ENCODE measurements around the gene PKDREJ. TPM values are rescaled to one million over a fixed set of nuclear protein-coding genes. Genes with fewer than 3 reads are reported as not detected.

The PKDREJ gene, protein sequence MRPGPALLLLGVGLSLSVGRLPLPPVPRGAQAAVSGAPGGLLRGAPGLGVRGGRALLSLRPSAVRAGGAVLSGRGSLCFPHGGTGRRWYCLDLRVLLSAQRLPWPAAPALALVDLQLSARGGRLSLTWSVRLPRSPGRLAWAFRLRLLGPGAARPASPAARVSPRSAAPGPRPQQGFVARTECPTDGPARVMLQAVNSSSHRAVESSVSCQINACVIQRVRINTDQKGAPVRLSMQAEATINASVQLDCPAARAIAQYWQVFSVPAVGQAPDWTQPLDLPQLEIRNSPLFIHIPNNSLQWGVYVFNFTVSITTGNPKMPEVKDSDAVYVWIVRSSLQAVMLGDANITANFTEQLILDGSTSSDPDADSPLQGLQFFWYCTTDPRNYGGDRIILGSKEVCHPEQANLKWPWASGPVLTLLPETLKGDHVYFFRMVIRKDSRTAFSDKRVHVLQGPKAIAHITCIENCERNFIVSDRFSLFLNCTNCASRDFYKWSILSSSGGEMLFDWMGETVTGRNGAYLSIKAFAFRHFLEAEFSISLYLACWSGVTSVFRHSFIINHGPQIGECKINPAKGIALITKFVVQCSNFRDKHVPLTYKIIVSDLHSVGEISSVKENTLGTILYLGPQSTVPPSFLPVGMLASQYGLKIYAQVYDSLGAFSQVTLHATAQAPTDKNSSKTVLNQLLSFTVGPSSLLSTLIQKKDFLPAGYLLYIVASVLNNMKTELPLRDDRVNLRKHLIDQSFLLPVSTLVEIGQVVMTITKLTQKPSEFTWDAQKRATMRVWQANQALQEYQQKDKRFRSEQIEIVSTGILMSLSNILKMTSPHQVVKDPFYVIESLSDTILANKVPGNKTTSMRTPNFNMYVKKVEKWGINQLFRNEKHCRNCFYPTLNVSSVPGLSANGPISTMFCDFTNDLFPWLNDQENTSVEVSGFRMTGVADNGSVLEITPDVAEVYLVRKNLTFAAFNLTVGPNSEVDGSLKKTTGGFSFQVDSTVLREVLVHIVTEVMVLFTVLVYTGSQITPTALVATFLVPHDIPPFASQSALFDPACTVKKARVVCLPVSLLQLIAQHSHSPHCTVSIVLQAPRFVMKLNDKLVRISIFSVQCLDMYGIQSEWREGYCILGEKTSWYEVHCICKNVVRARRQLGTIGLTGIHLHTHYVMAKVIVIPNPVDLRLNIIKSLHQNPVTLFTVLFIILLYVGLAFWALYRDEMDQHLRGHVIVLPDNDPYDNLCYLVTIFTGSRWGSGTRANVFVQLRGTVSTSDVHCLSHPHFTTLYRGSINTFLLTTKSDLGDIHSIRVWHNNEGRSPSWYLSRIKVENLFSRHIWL (N-terminal part only)
- not detected in 2 replicates for total RNA-seq

DNA sequence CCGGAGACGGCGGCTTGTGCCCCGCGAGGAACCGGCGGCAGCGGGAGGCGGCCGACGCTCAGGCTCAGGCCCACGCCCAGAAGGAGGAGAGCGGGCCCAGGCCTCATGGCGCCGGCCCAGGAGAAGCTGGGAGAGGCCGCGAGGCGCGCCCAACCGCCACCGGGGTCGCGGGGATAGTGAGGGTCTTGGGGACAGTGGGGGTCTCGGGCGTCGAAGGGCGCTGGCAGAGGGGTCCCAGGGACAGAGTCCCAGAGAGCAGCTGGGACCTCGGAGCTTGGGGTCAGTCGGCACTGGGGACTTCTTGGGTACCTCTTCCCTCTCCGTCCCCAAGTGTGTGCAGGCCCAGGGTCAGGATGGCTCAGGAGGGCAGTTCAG lies at the start of gene PKDREJ:
TSS of gene PKDREJ (minus strand) at position 128 of the 375 bp plus-strand sequence. CDS start at position 107, 21 bp downstream.

DNA sequence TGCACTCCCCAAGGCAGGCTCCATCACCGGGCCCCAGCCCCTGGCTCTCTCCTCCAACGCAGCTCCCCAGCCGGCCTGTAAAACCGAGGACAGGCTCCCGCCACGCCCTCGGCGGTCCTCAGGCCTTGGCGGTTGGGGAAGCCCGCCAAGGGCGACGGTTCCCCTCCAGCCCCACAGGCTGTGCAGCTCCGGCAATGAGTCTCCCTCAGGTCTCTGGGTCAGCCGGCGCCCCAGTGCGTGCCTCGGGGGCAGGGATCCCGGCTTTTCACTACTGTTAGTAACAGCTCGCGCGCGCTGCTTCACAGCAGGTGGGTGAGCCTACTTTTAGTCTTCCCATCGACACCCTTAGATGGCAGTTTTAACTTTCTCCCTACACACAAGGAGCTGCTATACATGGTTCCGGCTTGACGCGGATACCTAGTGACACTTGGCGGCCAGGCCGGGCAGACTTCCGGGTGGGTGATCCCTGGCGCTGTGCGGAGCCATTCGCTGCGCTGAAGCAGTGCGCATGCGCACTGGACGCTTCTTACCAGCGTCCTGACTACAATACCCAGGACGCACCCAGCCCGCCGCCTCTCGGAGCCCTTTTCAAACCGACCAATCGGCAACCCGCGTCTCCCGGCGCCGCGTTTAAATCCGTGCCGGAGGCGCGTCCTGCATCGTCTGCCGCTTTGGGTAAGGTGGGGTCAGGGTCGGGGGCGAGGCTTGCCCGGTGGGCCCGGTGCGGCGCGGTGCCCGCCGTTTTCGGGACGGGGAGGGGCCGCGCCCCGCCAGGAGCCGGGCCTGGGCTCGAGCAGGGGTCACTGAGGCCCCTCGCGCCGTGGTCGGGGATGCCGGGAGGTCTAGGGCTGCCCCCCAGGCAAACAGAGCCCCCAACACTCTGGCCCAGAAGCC lies 33.4 kb upstream of the PKDREJ start, which contains the start of gene GTSE1:
TSS of gene GTSE1 (plus strand) at position 614 of the 894 bp plus-strand sequence. CDS start 531 bp downstream, outside the sequence.

GRCh38 chr22:46267431-46268279 lies 4.5 kb upstream of the PKDREJ start, which contains the start of gene TTC38:
Gene TTC38, plus strand, starts transcription at chr22:46268008. Its CDS starts 32 bp downstream, at chr22:46268040.

DNA sequence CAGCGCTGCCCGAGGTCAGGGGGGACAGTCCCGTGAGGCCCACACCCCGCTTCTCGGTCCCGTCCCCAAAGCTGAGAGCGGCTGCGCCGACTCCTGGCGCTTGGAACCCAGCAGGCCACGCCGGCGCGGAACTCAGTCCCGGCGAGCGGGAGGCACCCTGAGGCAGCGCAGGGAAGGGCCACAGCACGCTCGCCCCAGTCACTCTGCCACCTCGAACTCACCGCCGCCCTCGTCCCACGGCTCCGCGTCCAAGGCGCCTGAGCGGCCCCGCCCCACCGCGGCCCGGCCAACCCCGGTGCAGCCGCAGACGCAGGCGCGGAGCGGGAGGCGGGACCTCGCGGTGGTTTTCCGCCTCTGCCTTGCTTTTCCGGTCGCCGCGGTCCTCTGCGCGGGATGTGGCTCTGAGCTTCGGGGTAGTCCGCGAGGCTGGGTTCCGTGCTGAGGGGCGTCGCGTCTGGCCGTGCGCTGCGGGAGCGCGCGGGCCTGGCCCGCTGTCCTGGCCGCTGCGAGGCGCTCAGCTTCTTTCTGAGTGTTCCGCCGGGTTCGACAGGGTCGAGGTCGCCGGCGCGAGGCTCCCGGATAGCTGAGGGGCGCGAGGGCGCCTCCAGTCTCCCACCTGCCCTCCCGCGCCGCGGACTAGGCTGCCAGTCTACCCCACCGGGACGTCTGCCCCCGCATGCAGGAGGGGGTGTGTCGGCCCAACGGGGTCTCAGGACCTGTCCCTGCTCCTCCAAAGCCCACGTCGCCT lies 12.9 kb downstream of the PKDREJ start, which contains the start of gene CDPF1:
TSS of gene CDPF1 (minus strand) at position 259 of the 748 bp plus-strand sequence. CDS start 2,009 bp downstream, outside the sequence.

Other genes with a start within 250 kb of the PKDREJ start
- gene PPARA, start 112.8 kb downstream of the PKDREJ start, total RNA-seq = 8.8 and 16.0 TPM in 2 replicates
- 10.1 and 11.9 TPM in 2 replicates for gene CDPF1, start 13.1 kb downstream of the PKDREJ start, total RNA-seq
- 24.0 and 35.4 TPM in 2 replicates for gene TTC38, start 4.7 kb upstream of the PKDREJ start, total RNA-seq
- gene GTSE1, start 33.5 kb upstream of the PKDREJ start, total RNA-seq = 7.5 and 10.6 TPM in 2 replicates
- 28.3 and 31.9 TPM in 2 replicates for gene TRMU, start 72.4 kb upstream of the PKDREJ start, total RNA-seq

Data from epithelial cell of umbilical artery (primary cell).